Neuronal stem cell (in vitro differentiated cells): ENCODE data around the gene NPAS3.

Source experiments
- DNase-seq: peaks from one replicate; pipeline ENCODE4 v3.0.0-alpha.2; 2013; ENCODE audit warnings: low spot score
- H2AFZ ChIP-seq: one replicate; pipeline ENCODE4 v1.6.1; 2013; ENCODE audit warnings: mild to moderate bottlenecking, low read length, inconsistent platforms
- H2AK5ac ChIP-seq: 2 replicates; pipeline ENCODE4 v1.6.1; 2013; ENCODE audit warnings: low read depth, mild to moderate bottlenecking, inconsistent platforms, low read length, moderate library complexity, mixed read lengths
- H2BK120ac ChIP-seq: 2 replicates; pipeline ENCODE4 v1.6.1; 2013; ENCODE audit warnings: low read depth, mild to moderate bottlenecking, inconsistent platforms, low read length, moderate library complexity, mixed read lengths
- H2BK12ac ChIP-seq: one replicate; pipeline ENCODE4 v1.6.1; 2013; ENCODE audit warnings: low read length, inconsistent platforms
- H2BK15ac ChIP-seq: 2 replicates; pipeline ENCODE4 v1.6.1; 2013; ENCODE audit warnings: mild to moderate bottlenecking, low read length, inconsistent platforms, mixed read lengths
- H2BK5ac ChIP-seq: one replicate; pipeline ENCODE4 v1.6.1; 2013; ENCODE audit warnings: inconsistent platforms, mild to moderate bottlenecking, low read length, moderate library complexity
- H3K14ac ChIP-seq: one replicate; pipeline ENCODE4 v1.6.1; 2013; ENCODE audit warnings: low read length, inconsistent platforms
- H3K18ac ChIP-seq: 2 replicates; pipeline ENCODE4 v1.6.1; 2013; ENCODE audit warnings: low read length, inconsistent platforms
- H3K23ac ChIP-seq: 2 replicates; pipeline ENCODE4 v1.6.1; 2013; ENCODE audit warnings: low read depth, mild to moderate bottlenecking, mixed read lengths, low read length, inconsistent platforms; ENCODE audit not compliant: poor library complexity
- H3K27ac ChIP-seq: replicated peaks from 3 replicates; pipeline ENCODE4 v1.5.1; 2013; ENCODE audit warnings: low read length, inconsistent platforms
- H3K27me3 ChIP-seq, 3 experiments: 2 replicates each; pipeline ENCODE4 v1.6.1; 2013; ENCODE audit warnings: low read length in 3 of 3, mild to moderate bottlenecking in 2 of 3, inconsistent platforms in 1 of 3, low read depth in 1 of 3, mixed read lengths in 1 of 3, moderate library complexity in 1 of 3; ENCODE audit not compliant: control insufficient read depth in 3 of 3, insufficient read depth in 3 of 3
- H3K36me3 ChIP-seq, 2 donors: replicated peaks in 1 of 2; 2 replicates each; pipeline ENCODE4 v1.6.1; 2013; ENCODE audit warnings: low read length in 2 of 2; ENCODE audit not compliant: control insufficient read depth in 2 of 2, insufficient read depth in 2 of 2
- H3K4ac ChIP-seq: 2 replicates; pipeline ENCODE4 v1.6.1; 2013; ENCODE audit warnings: inconsistent platforms, mild to moderate bottlenecking, low read length, moderate library complexity
- H3K4me1 ChIP-seq, 2 donors: 1 replicate in 1 of 2; 2 replicates in 1 of 2; pipeline ENCODE4 v1.6.1; 2013; ENCODE audit warnings: low read length in 2 of 2, low read depth in 1 of 2; ENCODE audit not compliant: control insufficient read depth in 2 of 2, insufficient read depth in 1 of 2
- H3K4me2 ChIP-seq: one replicate; pipeline ENCODE4 v1.6.1; 2013; ENCODE audit warnings: mild to moderate bottlenecking, low read length, inconsistent platforms; ENCODE audit not compliant: insufficient read depth, poor library complexity, severe bottlenecking
- H3K4me3 ChIP-seq, 2 donors: 2 replicates each; pipeline ENCODE4 v1.5.1; 2013; ENCODE audit warnings: low read length in 2 of 2, mild to moderate bottlenecking in 2 of 2, inconsistent platforms in 1 of 2, moderate library complexity in 1 of 2
- H3K79me1 ChIP-seq: one replicate; pipeline ENCODE4 v1.6.1; 2013; ENCODE audit warnings: low read depth, mild to moderate bottlenecking, inconsistent platforms, low read length, moderate library complexity
- H3K9ac ChIP-seq: one replicate; pipeline ENCODE4 v1.6.1; 2013; ENCODE audit warnings: mild to moderate bottlenecking, low read depth, low read length, inconsistent platforms; ENCODE audit not compliant: poor library complexity
- H3K9me3 ChIP-seq, 2 donors: replicated peaks in 1 of 2; 2 replicates each; pipeline versions ENCODE3 to v1.6.1; 2013; ENCODE audit warnings: low read length in 2 of 2, mild to moderate bottlenecking in 2 of 2, inconsistent platforms in 1 of 2, low read depth in 1 of 2, mixed read lengths in 1 of 2, moderate library complexity in 1 of 2; ENCODE audit not compliant: control insufficient read depth in 2 of 2, insufficient read depth in 1 of 2
- H4K8ac ChIP-seq: one replicate; pipeline ENCODE4 v1.6.1; 2013; ENCODE audit warnings: low read depth, mild to moderate bottlenecking, inconsistent platforms, low read length, moderate library complexity
- H4K91ac ChIP-seq: one replicate; pipeline ENCODE4 v1.6.1; 2013; ENCODE audit warnings: low read length, low read depth, mild to moderate bottlenecking, inconsistent platforms; ENCODE audit not compliant: poor library complexity
- WGBS, 2 donors: extraction: QIAGEN DNeasy Blood & Tissue Kit; methylation state at CpG; one replicate each; pipeline ENCODE4 v1.1.7; 2013; ENCODE audit warnings: missing lambda C conversion rate in 2 of 2, mixed read lengths in 1 of 2; ENCODE audit not compliant: insufficient read length in 2 of 2, insufficient replicate concordance in 1 of 2; ENCODE audit errors: extremely low coverage in 2 of 2; 5-methylcytosine and 5-hydroxymethylcytosine counted together

The NPAS3 gene

DNA sequence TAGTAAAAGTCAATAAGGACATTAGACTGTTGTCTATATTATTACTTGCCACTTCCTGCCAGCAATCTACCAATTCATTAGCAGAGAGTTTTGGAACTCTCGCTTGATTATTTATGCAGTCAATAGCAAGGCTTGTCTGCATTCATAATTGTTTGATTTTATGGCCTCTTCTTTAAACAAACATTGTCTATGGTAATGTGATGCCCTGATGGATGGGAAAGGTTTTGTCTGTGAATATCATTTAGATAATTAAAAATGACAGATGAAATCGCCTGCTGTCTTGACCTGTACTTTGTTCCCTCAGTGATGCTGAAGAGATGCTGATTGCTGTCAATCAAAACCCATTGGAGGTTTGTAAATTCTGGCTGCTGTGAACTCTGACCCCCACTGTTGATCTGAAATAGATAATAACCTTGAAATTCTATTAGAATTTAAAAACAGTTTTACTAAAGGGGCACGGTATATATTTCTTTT is 455.3 kb downstream of the NPAS3 start:
- H4K8ac ChIP-seq = no peak overlapping the region
- no peaks in the 10 kb centered on the region for H3K9me3 ChIP-seq
- no peak overlapping the region for H4K91ac ChIP-seq
- no peak overlapping the region for H3K18ac ChIP-seq
- H3K4me2 ChIP-seq = no peak overlapping the region
- no peak overlapping the region for H2AFZ ChIP-seq
- DNase-seq = no peak
- H3K23ac ChIP-seq = no peak overlapping the region
- H2BK5ac ChIP-seq = no peak overlapping the region
- no peaks in the 10 kb centered on the region for H3K79me1 ChIP-seq
- H3K27ac ChIP-seq = no peak overlapping the region
- peaks cover 0 to 19% of the 10 kb centered on the region in 2 donors for H3K36me3 ChIP-seq
- H2BK15ac ChIP-seq = no peak overlapping the region
- no peak overlapping the region for H2AK5ac ChIP-seq
- H3K9ac ChIP-seq = no peak overlapping the region
- no peak overlapping the region for H3K4ac ChIP-seq
- H3K27me3 ChIP-seq = no peaks in the 10 kb centered on the region
- H3K4me1 ChIP-seq = no peaks in the 10 kb centered on the region
- no peak overlapping the region for H3K4me3 ChIP-seq
- no peak overlapping the region for H2BK120ac ChIP-seq
- WGBS, 2 donors = no CpG with 5 or more reads among the region's 3 CpGs
- no peak overlapping the region for H2BK12ac ChIP-seq
- H3K14ac ChIP-seq = no peak overlapping the region

- H2AFZ ChIP-seq = no peak overlapping the region
- H3K27ac ChIP-seq = no peak overlapping the region
- no peak overlapping the region for H3K4ac ChIP-seq
- no peak overlapping the region for H3K14ac ChIP-seq
- H2BK12ac ChIP-seq = no peak overlapping the region
- no peak overlapping the region for H2BK15ac ChIP-seq
- no peak overlapping the region for H2AK5ac ChIP-seq
- no CpG with 5 or more reads among the region's 3 CpGs for WGBS, 2 donors
- H3K23ac ChIP-seq = no peak overlapping the region
- no peak overlapping the region for H3K4me2 ChIP-seq
- H3K36me3 ChIP-seq = peaks cover 0 to 44% of the 10 kb centered on the region in 2 donors
- peaks cover 13 to 50% of the 10 kb centered on the region in 2 donors for H3K9me3 ChIP-seq
- no peak overlapping the region for H2BK5ac ChIP-seq
- H3K4me1 ChIP-seq = peaks cover 0 to 5% of the 10 kb centered on the region in 2 donors
- H2BK120ac ChIP-seq = no peak overlapping the region
- H4K91ac ChIP-seq = no peak overlapping the region
- no peaks in the 10 kb centered on the region for H3K27me3 ChIP-seq
- no peak for DNase-seq
- no peaks in the 10 kb centered on the region for H3K79me1 ChIP-seq
- no peak overlapping the region for H3K9ac ChIP-seq
- no peak overlapping the region for H3K18ac ChIP-seq
- H4K8ac ChIP-seq = no peak overlapping the region
- no peak overlapping the region for H3K4me3 ChIP-seq
Observed at GRCh38 chr14:33401311-33401710, 462.6 kb downstream of the NPAS3 start.

- Histone ChIP-seq H4K91ac (no peak overlapping the region), H3K9ac (no peak overlapping the region), H4K8ac (no peak overlapping the region), H3K36me3 (peaks cover 0 to 52% of the 10 kb centered on the region in 2 donors), H2BK12ac (no peak overlapping the region), H2BK5ac (no peak overlapping the region), H3K4me2 (no peak overlapping the region), H3K9me3 (peaks cover 17 to 62% of the 10 kb centered on the region in 2 donors), H3K4me3 (no peak overlapping the region), H3K14ac (no peak overlapping the region), H3K23ac (no peak overlapping the region), H2BK15ac (no peak overlapping the region), H3K79me1 (no peaks in the 10 kb centered on the region), H2AFZ (no peak overlapping the region), H3K18ac (no peak overlapping the region), H2AK5ac (no peak overlapping the region), H3K4me1 (peaks cover 0 to 5% of the 10 kb centered on the region in 2 donors), H2BK120ac (no peak overlapping the region), H3K27me3 (no peaks in the 10 kb centered on the region), H3K4ac (no peak overlapping the region), H3K27ac (no peak overlapping the region)
- no peak for DNase-seq
Observed at GRCh38 chr14:33402604-33403003, 463.9 kb downstream of the NPAS3 start.

DNA sequence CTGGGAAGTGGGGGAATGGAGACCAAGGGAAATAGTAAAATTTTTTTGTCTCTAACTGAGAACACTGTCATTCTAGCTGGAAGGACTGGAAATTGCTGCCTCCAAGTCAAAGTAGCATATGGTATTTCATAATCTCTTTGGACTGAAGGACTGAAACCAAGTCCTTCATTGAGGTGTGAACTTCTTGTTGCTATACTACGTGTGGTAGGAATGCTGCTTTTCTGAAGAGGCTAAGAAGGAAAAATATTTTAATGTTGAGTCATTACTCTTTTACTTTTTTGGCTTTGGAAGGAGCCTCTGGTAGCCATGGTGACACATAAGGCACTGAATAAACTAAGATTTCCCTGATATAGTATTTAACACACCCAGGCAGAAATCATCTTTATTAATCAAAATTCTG is 465.4 kb downstream of the NPAS3 start:
- Histone ChIP-seq H2BK5ac (no peak overlapping the region), H2BK12ac (no peak overlapping the region), H3K79me1 (no peaks in the 10 kb centered on the region), H4K91ac (no peak overlapping the region), H2BK15ac (no peak overlapping the region), H3K4me2 (no peak overlapping the region), H3K14ac (no peak overlapping the region), H3K4ac (no peak overlapping the region), H3K9me3 (peaks cover 18 to 76% of the 10 kb centered on the region in 2 donors), H3K9ac (no peak overlapping the region), H2AFZ (no peak overlapping the region), H4K8ac (no peak overlapping the region), H2AK5ac (no peak overlapping the region), H3K4me1 (peaks cover 0 to 5% of the 10 kb centered on the region in 2 donors), H3K4me3 (no peak overlapping the region), H3K23ac (no peak overlapping the region), H2BK120ac (no peak overlapping the region), H3K36me3 (peaks cover 0 to 59% of the 10 kb centered on the region in 2 donors), H3K27ac (no peak overlapping the region), H3K18ac (no peak overlapping the region), H3K27me3 (no peaks in the 10 kb centered on the region)
- no CpG with 5 or more reads among the region's 1 CpG for WGBS, 2 donors
- no peak for DNase-seq
